NB4 (cell line): ENCODE data around the gene CSRP1.
"Not testable (repeated sequence)": the region's sequence is repeated elsewhere in the genome, so short reads cannot be mapped to it uniquely, and the experiment has no call there.

Experiments used
- DNase-seq: peaks from one replicate; pipeline ENCODE4 v3.0.0; 2010; ENCODE audit warnings: low read depth
- H3K4me3 ChIP-seq: one replicate; pipeline ENCODE4 v1.5.1; 2011; ENCODE audit warnings: mild to moderate bottlenecking, low read depth, low read length, moderate library complexity
- CTCF ChIP-seq: IDR thresholded peaks from one replicate; pipeline ENCODE4 v1.5.1; 2012; ENCODE audit warnings: low read depth, low read length
- MYC ChIP-seq: IDR thresholded peaks from 2 replicates; pipeline ENCODE4 v1.6.1; 2011; ENCODE audit warnings: low read depth, low read length
- POLR2A ChIP-seq: IDR thresholded peaks from 2 replicates; pipeline ENCODE4 v1.6.1; 2011; ENCODE audit warnings: mild to moderate bottlenecking; ENCODE audit not compliant: insufficient read length; ENCODE audit errors: extremely low read depth
- TF ChIP-seq, protein P1 (sequence below): IDR thresholded peaks from 2 replicates; pipeline ENCODE4 v1.6.1; 2011; ENCODE audit warnings: low read depth, low read length

CSRP1 gene

DNA sequence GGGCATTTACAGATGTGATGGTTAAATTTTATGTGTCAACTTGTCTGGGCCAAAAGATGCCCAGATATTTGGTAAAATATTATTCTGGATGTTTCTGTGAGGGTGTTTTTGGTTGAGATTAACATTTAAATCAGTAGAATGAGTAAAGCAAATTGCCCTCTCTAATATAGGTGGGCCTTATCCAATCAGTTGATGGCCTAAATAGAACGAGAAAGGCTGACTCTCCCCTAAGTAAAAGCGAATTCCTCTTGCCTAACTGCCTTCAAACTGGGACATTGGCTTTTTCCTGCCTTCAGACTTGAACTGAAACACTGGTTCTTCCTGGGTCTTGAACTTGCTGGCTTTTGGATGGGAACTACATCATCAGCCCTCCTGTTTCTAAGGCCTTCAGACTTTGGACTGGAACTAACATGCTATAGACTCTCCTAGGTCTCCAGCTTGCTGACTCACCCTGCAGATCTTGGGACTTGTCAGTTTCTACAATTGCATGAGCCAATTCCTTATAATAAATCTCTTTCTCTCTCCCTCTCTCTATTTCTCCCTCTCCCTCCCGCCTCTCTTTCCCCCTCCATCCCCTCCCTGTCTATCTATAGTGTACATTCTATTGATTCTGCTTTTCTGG, 21.8 kb upstream of the CSRP1 start:
- TF ChIP-seq CTCF (no peak), POLR2A (no peak), MYC (no peak)
- TF ChIP-seq, protein P1, sequence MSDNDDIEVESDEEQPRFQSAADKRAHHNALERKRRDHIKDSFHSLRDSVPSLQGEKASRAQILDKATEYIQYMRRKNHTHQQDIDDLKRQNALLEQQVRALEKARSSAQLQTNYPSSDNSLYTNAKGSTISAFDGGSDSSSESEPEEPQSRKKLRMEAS = no peak
- DNase-seq = no peak
- H3K4me3 ChIP-seq = no peak overlapping the region

- TF ChIP-seq, protein P1 = no peak
- TF ChIP-seq CTCF (no peak), POLR2A (no peak), MYC (no peak)
- H3K4me3 ChIP-seq = no peak overlapping the region
- DNase-seq = no peak
Observed at GRCh38 chr1:201527879-201528278, 21.0 kb upstream of the CSRP1 start.

GRCh38 chr1:201525193-201525778, 18.4 kb upstream of the CSRP1 start:
- H3K4me3 ChIP-seq = no peak overlapping the region
- DNase-seq = no peak
- TF ChIP-seq CTCF = no peak
- TF ChIP-seq, protein P1 = no peak
- TF ChIP-seq POLR2A = no peak
- no peak for TF ChIP-seq MYC

DNA sequence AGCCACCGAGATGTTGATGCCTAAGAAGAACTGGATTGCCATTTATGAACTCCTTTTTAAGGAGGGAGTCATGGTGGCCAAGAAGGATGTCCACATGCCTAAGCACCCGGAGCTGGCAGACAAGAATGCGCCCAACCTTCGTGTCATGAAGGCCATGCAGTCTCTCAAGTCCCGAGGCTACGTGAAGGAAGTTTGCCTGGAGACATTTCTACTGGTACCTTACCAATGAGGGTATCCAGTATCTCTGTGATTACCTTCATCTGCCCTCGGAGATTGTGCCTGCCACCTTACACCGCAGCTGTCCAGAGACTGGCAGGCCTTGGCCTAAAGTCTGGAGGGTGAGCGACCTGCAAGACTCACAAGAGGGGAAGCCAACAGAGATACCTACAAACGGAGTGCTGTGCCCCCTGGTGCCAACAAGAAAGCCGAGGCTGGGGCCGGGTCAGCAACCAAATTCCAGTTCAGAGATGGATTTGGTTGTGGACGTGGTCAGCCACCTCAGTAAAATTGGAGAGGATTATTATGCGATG, 13.2 kb upstream of the CSRP1 start:
- not testable (repeated sequence) for H3K4me3 ChIP-seq, DNase-seq

DNA sequence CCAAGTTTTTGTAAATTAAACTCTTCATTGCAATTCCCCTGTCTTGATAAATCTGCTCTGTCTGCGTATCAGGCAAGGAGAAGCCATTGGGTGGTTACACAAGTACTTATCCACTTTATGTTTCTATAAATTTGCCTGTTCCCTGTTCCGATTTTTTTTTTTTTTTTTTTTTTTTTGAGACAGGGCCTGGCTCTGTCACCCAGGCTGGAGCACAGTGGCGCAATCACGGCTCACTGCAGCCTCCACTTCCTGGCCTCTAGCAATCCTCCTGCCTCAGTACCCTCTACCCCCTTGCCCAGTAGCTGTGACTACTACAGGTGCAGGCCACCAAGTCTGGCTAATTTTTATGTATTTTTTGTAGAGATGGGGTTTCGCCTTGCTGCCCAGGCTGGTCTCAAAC, 11.1 kb upstream of the CSRP1 start:
- H3K4me3 ChIP-seq = no peak overlapping the region
- TF ChIP-seq, protein P1 = no peak
- no peak for TF ChIP-seq POLR2A
- no peak for DNase-seq

DNA sequence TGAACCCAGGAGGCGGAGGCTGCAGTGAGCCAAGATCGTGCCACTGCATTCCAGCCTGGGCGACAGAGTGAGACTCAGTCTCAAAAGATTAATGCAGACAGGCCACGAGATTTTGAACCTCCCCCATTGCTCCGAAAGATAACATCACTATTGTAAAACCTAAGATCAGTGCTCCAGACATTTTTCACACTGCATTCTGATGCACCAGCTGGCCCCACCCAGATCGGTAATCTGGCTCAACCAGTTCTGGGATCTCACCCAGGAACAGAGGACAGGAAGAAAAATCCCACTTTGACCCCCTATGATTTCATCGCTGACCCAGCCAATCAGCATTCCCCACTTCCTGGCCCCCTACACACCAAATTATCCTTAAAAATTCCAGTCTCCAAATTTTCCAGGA, 10.7 kb upstream of the CSRP1 start:
- no peak overlapping the region for H3K4me3 ChIP-seq
- TF ChIP-seq, protein P1 = no peak
- TF ChIP-seq CTCF (no peak), POLR2A (no peak), MYC (no peak)
- DNase-seq = no peak

DNA sequence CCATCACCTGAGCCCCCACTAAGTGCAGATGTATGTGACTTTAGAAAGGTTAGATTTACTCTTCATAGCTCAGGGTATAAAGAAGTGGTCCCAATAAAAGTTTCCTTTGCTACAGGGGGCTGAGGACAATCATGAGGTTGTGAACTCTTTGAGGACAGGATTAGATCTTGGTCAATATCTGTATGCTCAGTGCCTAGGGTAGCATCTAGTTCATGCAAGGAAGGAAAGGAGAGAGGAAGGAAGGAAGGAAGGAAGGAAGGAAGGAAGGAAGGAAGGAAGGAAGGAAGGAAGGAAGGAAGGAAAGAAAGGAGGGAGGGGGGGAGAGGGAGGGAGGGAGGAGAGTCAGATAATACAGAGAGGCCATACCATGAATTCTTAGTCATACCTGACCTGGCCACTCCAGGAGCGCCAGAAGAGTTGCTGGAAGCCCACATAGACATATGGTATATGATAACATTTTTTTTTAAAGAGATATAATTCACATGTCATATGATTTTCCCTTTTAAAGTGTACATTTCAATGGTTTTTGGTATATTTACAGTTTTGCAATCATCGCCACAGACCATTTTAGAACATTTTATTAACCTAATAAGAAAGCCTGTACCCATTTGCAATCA, 9.7 kb upstream of the CSRP1 start:
- DNase-seq = no peak
- no peak overlapping the region for H3K4me3 ChIP-seq
- TF ChIP-seq, protein P1 = no peak
- TF ChIP-seq CTCF (no peak), MYC (no peak), POLR2A (no peak)
